ENCODE results near the gene FRMD4A. TPM values are rescaled to one million over a fixed set of nuclear protein-coding genes. Genes with fewer than 3 reads are reported as not detected.
"Not testable (repeated sequence)": the region's sequence is repeated elsewhere in the genome, so short reads cannot be mapped to it uniquely, and the experiment has no call there.

The FRMD4A gene
- total RNA-seq, 1 donor from 2014 or later = 33.3 TPM

- no peak for DNase-seq
Observed at GRCh38 chr10:13810568-13810967, 520.2 kb downstream of the FRMD4A start.

GRCh38 chr10:13809427-13809826, 521.3 kb downstream of the FRMD4A start:
- DNase-seq = no peak

- no peak for DNase-seq
Observed at GRCh38 chr10:13808556-13809391, 522.0 kb downstream of the FRMD4A start.

DNA sequence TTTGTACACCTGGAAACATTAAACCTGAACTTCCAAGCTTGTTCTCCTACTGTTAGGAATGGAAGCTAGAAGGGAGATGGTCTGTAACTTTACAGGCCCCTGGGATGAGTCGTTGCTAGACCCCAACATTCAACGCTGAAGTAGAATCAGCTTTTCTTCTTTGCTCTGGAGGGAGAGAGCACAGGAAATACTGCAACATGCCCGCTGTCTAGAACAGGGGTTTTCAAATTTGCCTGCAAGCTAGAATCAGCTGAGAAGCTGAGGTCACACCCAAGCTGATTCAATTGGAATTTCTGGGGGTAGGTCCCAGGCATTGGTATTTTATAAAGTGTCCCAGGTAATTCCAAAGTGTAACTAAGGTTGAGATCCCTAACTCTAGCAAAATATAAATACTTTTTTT, 524.3 kb downstream of the FRMD4A start:
- no peak for DNase-seq

DNA sequence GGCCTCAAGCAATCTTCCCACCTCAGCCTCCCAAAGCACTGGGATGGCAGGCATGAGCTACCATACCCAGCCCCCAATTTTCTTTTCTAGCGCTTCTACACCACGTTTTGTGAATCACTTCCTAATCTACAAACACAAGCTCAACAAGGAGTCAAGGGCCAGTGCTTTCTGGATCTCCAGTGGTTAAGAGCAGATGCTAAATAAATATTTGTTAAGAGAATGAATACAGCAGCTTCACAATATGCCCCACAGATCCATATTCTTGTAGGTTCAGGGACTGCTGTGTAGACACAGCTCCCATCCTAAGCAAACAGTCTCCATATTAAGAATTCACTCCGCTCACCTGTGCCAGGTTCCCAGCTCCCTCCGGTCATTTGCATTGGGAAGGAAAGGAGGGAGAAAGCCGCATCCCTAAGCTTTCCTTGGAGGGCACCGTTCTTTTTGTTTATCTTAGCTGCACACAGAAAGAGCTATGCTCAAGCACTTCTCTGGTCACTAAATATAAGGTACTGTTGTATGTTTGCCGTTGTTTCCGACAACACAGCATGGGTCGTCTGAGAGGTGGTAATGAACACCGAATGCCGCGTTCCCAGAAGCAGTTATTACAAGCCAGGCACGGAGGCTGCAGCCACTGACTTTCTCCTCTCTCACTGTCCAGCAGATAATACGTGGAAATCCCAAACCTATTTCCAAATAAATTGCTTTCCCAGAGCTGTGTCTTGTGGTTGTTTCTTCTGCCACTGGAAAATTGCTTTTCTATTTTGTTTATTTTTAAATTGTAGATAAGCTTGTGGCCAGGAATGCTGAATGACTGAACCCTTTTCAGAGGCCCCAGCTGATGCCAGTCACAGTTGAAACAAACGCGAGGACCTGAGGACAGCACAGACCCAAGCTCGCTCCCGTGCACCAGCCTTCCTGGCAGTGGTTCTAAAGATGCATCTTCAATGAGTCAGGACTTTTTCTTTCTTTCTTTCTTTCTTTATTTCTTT, 526.9 kb downstream of the FRMD4A start:
- DNase-seq = no peak

GRCh38 chr10:13801907-13802288, 528.8 kb downstream of the FRMD4A start:
- no peak for DNase-seq

GRCh38 chr10:13801156-13801906, 529.4 kb downstream of the FRMD4A start:
- DNase-seq = no peak

DNA sequence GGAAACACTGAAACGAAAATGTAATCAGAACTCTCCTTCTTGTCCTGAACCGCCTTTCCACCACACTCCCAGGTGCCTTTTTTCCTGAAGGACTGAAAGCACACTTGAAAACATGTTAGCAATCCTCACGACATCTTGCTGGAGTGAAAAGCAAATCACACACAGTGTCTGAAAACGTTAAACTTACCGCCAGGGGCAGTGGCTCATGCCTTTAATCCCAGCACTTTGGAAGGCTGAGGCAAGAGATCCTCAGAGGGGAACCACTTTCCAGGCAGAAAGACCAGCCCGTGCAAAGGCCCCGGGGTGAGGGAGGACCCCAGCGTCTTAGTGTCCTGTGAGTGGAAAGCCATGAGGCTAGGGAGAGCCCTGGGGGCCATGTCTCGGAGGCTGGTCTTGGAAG, 533.6 kb downstream of the FRMD4A start:
- DNase-seq = no peak

GRCh38 chr10:13795653-13796555, 534.8 kb downstream of the FRMD4A start:
- no peak for DNase-seq

DNA sequence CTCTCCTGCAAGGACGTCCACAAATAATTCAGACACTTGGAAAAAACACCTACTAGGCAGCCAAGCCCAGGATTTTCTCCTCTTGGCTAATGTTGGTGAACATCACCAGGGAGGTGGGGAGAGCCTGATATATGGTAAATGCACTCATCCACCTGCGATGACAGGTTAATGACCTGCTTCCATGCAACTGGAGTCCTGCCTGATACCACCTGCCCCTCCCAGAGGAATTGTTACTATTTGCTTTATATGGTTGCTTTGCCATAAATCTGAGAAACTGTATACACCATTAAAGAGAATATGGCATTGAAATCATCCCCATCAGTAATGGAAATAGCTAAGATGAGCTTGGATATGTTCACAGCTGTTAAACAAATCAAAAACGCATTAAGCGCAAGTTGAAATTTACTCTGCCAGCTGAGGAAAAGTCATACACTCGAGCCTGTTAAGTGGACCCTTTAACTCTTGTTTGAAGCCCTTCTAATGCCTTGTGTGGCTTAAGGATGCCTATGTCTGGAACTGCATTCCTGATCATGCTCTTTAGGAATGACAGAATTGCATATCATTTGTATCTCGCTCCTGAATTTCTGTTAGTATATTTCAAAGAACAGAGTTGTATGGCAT, 535.6 kb downstream of the FRMD4A start:
- no peak for DNase-seq

GRCh38 chr10:13792006-13792405, 538.7 kb downstream of the FRMD4A start:
- no peak for DNase-seq

DNA sequence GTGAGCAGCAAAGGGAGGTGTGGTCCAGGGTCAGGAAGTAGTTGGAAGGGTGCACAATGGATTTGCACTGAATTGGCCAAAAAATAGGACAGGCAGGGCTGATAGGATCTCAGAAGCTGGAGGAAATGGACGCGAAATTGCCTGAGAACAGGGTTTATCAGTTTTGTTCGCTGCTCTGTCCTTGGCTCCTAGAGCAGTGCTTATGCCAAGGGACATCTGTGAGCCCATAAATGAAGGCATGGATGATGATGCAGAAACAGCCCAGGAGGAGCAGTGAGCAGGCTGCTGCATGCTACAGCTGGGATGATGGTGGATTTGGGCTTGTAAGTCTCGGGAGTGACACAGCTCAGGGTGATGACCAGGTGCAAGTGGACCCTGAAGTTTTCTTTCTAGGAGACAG, 539.2 kb downstream of the FRMD4A start:
- no peak for DNase-seq

DNA sequence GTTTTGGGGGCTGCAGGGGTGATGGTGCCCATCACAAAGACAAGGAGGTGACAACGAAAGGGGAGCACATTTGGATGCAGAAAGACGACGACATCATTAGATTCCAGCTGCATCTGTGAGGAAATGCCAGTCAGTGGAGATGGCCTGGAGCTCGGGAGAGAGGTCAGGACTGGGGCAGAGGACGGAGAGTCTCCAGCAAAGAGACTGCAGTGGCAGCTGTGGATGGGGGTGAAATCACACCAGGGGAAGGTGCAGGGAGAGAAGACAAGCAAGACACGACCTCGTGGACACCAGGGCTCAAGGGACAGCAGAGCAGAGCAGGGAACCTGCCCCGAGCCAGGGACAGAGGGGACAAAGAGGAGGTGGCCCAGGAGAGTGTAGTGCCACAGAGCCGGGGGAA, 540.5 kb downstream of the FRMD4A start:
- DNase-seq = no peak

DNA sequence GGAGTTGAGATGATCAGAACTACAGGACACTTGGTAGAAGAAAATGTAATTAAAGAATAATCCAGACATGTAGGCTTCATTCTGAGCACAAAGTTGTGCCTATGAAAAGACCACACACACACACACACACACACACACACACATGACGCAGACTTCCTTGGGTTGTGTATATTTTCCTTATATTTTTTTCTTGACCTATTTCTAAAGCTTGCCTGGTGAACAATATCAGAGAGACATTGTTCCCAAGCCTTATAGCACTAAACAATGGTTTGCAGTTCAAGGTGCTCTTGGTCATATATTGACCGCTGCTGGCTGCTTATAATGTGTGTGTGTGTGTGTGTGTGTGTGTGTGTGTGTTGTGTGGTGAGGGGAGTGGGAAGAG, 541.3 kb downstream of the FRMD4A start:
- DNase-seq = no peak

DNA sequence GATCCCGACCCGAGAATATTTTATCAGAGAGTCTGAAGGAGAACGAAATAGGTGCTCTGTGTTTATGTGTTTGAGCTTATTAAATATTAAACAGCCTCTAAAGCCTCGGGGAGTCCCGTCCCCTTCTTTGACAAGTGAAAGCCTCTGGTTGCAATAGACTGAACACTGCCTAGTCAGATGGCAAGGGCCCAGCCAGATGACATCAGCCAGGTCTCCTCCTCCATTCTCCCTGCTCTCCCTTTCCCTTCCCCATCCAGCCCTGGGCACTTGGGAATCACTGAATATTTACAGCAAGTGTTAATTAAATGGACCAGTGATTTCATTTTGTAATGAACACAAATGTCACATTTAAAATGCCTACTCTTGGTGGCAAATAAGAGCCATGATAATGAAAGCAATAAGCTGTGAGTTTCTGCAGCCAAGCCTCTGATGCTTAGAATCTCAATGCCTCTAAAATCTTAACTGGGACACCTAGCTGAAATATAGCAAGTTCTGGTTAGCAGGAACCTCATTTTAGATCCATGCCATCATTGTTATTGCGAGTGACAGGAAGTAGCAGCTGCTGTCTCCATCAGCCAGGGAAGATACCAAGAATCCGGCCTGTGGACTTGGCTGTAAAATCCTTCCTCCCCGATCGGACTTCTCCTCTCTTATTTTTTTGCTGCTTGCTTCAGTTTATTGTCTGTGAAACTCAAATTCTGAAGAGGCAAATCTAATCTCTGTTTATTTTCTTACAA, 541.8 kb downstream of the FRMD4A start:
- peak; percentile 39 for DNase-seq

- no peak for DNase-seq
Observed at GRCh38 chr10:13788320-13788600, 542.5 kb downstream of the FRMD4A start.

DNA sequence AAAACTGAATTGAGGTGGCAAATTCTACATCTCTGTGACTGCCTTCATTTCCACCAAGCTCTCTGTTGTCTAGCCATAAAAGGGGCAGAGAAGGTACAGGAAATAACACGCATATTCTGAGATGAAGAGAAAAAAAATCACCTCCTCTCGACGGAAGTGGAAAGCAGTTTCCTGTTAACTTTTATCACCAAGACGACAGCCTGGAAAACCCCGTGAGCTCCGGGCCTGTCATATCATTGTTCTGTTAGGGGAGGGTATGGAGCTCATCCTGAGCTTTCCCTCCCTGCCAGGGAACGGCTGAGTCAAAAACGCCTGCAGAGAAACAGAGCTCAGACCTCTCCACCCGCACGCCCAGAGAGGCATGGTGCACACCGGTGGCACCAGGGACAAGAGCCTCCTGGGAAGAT, 543.7 kb downstream of the FRMD4A start:
- DNase-seq = peak; percentile 23

- no peak for DNase-seq
Observed at GRCh38 chr10:13784067-13784466, 546.7 kb downstream of the FRMD4A start.

- no peak for DNase-seq
Observed at GRCh38 chr10:13779748-13780147, 551.0 kb downstream of the FRMD4A start.

- DNase-seq = not testable (repeated sequence)
Observed at GRCh38 chr10:13778693-13778960, 552.1 kb downstream of the FRMD4A start.

- no peak for DNase-seq
Observed at GRCh38 chr10:13776861-13777311, 553.8 kb downstream of the FRMD4A start.

Data from skin of body (tissue), 2 donors.